CD4-positive, alpha-beta T cell treated with Interleukin-17A for 1 hour (primary cell): Measurements from ENCODE around the gene C1QTNF1.

Source experiments
- DNase-seq: peaks from one replicate; pipeline ENCODE4 v3.0.0-alpha.2; 2020

The C1QTNF1 gene

GRCh38 chr17:79023886-79024771 lies at the start of gene C1QTNF1:
Gene C1QTNF1 (plus strand): TSS chr17:79024169. CDS start chr17:79043969, 19,800 bp downstream.
- DNase-seq = peak; percentile 19

- no peak for DNase-seq
These were observed 49.1 kb upstream of the C1QTNF1 start for GRCh38 chr17:78974635-78975591.

GRCh38 chr17:78976907-78977680 lies 46.9 kb upstream of the C1QTNF1 start:
- DNase-seq = no peak

GRCh38 chr17:78977681-78977943 lies 46.4 kb upstream of the C1QTNF1 start:
- no peak for DNase-seq

GRCh38 chr17:78977997-78978973 lies 45.7 kb upstream of the C1QTNF1 start:
- DNase-seq = no peak

- DNase-seq = peak; percentile 40
These were observed 44.0 kb upstream of the C1QTNF1 start, which contains the start of gene LGALS3BP for GRCh38 chr17:78979780-78980623. Gene LGALS3BP (minus strand): TSS chr17:78979923. CDS start chr17:78977191, 2,732 bp downstream.

- no peak for DNase-seq
These were observed 43.4 kb upstream of the C1QTNF1 start for GRCh38 chr17:78980624-78980972.

- DNase-seq = no peak
These were observed 42.7 kb upstream of the C1QTNF1 start for GRCh38 chr17:78981010-78981888.

GRCh38 chr17:78985395-78985794 lies 38.6 kb upstream of the C1QTNF1 start:
- no peak for DNase-seq

GRCh38 chr17:78986048-78986648 lies 37.8 kb upstream of the C1QTNF1 start:
- peak; percentile 30 for DNase-seq

GRCh38 chr17:78986649-78987328 lies 37.2 kb upstream of the C1QTNF1 start:
- no peak for DNase-seq

GRCh38 chr17:78988152-78988551 lies 35.8 kb upstream of the C1QTNF1 start:
- no peak for DNase-seq

GRCh38 chr17:78990349-78991016 lies 33.5 kb upstream of the C1QTNF1 start:
- DNase-seq = no peak

- DNase-seq = no peak
These were observed 32.8 kb upstream of the C1QTNF1 start for GRCh38 chr17:78991017-78991738.

- DNase-seq = no peak
These were observed 31.9 kb upstream of the C1QTNF1 start for GRCh38 chr17:78991906-78992532.

- DNase-seq = no peak
These were observed 31.3 kb upstream of the C1QTNF1 start for GRCh38 chr17:78992542-78993212.
